ENCODE measurements around the gene EMILIN2. TPM values are rescaled to one million over a fixed set of nuclear protein-coding genes. Genes with fewer than 3 reads are reported as not detected.

Gene EMILIN2
- total and polyA plus RNA-seq, 2 donors from 2014 or later: 4.3 to 24.0 TPM

DNA sequence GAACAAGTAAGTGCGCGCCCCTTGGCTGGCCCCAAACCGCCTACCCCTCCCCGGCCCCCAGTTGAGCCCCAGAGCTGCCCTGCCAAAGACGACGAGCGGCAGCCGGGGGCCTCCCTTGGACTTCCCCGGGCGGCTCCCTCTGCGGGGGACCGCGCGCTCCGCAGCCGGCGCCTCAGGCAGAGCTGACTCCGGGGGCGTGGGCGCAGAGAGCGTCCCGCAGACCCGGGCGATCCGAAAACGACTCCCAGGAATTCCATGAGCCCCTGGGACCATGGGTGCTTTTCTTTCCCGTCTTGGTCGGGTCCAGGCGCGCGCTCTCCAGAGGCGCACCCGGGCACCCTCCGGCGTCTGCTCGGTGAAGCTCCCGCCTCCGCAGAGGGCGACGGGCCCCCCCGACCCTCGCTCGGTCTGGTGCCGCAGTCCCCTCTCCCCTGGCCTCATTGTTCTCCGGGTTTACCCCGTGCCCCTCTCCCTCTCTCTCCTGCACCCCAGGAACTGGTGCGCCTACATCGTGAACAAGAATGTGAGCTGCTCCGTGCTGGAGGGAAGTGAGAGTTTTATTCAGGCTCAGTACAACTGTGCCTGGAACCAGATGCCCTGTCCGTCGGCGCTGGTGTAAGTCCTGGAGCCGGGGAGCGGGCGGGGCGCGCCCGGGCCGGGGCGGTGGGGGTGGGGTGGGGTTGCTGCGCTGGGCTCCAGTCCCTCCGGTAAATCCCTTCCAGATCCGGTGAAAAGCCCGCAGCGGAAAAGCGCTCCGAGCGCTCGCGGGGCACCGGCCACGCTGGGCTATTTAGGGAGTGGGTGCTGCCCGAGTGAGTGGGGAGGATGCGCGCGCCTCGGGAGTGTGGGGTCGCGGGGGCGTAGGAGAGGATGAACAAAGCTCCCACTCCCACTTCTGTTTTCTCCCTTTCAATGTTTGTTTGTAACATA is 776 bp downstream of the EMILIN2 start:
- intact Hi-C loops (cut with DNase I): no loop called here
- Histone ChIP-seq H3K9ac (ENCODE audit: low read length in 3 of 3) (no peak overlapping the region), H3K36me3 (ENCODE audit: control insufficient read depth in 2 of 3, insufficient read depth in 3 of 3, low read length in 3 of 3) (no peaks in the 10 kb centered on the region), H3K27ac (ENCODE audit: low read depth in 2 of 2, low read length in 2 of 2) (no peak overlapping the region), H3K27me3 (ENCODE audit: control insufficient read depth, insufficient read depth, low read length) (peaks cover 10% of the 10 kb centered on the region), H3K4me1 (ENCODE audit: control insufficient read depth in 2 of 3, insufficient read depth in 2 of 3, low read depth in 1 of 3, low read length in 3 of 3) (peaks cover 0 to 4% (median 0%) of the 10 kb centered on the region in 3 donors), H3K4me3 (ENCODE audit: low read length in 3 of 3) (no peak overlapping the region), H3K9me3 (ENCODE audit: control insufficient read depth in 2 of 3, insufficient read depth in 1 of 3, low read length in 3 of 3) (no peaks in the 10 kb centered on the region)
- FAIRE-seq (no peak), DNase-seq (peak in 4 of 5 donors; percentile 51 to 63 (median 58))
- TF ChIP-seq, protein P1, sequence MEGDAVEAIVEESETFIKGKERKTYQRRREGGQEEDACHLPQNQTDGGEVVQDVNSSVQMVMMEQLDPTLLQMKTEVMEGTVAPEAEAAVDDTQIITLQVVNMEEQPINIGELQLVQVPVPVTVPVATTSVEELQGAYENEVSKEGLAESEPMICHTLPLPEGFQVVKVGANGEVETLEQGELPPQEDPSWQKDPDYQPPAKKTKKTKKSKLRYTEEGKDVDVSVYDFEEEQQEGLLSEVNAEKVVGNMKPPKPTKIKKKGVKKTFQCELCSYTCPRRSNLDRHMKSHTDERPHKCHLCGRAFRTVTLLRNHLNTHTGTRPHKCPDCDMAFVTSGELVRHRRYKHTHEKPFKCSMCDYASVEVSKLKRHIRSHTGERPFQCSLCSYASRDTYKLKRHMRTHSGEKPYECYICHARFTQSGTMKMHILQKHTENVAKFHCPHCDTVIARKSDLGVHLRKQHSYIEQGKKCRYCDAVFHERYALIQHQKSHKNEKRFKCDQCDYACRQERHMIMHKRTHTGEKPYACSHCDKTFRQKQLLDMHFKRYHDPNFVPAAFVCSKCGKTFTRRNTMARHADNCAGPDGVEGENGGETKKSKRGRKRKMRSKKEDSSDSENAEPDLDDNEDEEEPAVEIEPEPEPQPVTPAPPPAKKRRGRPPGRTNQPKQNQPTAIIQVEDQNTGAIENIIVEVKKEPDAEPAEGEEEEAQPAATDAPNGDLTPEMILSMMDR (IDR thresholded peaks at IDR 0.05; ENCODE audit: borderline replicate concordance, extremely low read depth, insufficient read depth): no peak

DNA sequence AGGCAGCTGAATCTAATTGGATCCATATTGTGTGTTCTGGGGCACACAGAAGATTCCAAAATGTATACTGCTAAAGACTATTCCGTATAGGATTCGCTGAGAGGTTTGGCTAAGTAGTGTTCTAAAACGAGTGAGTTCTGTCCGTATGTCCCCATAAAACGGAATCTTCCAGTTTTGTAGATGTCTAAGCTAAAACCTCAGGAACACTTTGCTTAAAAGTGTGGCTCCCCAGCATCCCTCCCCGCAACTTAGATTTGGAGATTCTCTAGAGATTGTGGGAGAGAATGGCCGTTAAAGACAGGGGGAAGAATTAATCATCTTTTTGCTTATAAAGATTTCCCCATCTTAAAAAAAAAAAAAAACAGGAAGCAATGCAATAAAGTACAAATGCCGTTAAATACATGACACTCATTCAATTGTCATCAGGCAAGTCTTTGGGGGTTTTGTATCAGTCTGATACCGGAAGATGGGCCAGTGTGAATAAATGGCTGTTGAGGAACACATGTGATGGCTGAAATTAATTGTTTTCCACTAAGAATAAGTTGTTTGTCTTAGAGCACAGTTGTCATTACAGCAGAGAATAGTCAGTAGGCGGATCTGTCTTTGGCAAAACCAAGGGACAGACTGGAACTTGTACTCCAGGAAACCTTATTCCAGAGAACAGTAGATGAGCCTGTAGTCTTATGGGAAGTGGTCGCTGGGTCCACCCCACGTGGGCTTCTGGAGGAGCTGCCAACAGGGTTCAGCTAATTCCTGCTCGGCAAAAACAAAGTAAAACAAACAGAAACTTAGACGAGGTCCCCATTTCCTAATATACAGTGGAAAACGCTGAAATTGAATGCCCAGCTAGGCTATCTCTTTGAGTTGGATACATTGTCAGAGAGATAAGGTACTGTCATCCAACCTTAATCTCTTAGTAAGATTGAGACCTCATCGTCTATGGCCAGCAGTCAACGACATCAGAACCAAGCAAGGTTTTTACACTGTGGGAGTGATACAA is 1.7 kb downstream of the EMILIN2 start:
- no peak overlapping the region for H3K27ac ChIP-seq (ENCODE audit: low read depth in 2 of 2, low read length in 2 of 2)
- H3K4me1 ChIP-seq (ENCODE audit: control insufficient read depth in 2 of 3, insufficient read depth in 2 of 3, low read depth in 1 of 3, low read length in 3 of 3): peaks cover 0 to 4% (median 0%) of the 10 kb centered on the region in 3 donors
- H3K27me3 ChIP-seq (ENCODE audit: control insufficient read depth, insufficient read depth, low read length): peaks cover 10% of the 10 kb centered on the region
- FAIRE-seq: no peak
- H3K9me3 ChIP-seq (ENCODE audit: control insufficient read depth in 2 of 3, insufficient read depth in 1 of 3, low read length in 3 of 3): no peaks in the 10 kb centered on the region
- no peaks in the 10 kb centered on the region for H3K36me3 ChIP-seq (ENCODE audit: control insufficient read depth in 2 of 3, insufficient read depth in 3 of 3, low read length in 3 of 3)
- intact Hi-C loops (cut with DNase I): no loop called here
- no peak overlapping the region for H3K9ac ChIP-seq (ENCODE audit: low read length in 3 of 3)
- TF ChIP-seq, protein P1 (IDR thresholded peaks at IDR 0.05; ENCODE audit: borderline replicate concordance, extremely low read depth, insufficient read depth): no peak
- H3K4me3 ChIP-seq (ENCODE audit: low read length in 3 of 3): no peak overlapping the region
- DNase-seq: peak in 2 of 5 donors; percentile 20 to 29

DNA sequence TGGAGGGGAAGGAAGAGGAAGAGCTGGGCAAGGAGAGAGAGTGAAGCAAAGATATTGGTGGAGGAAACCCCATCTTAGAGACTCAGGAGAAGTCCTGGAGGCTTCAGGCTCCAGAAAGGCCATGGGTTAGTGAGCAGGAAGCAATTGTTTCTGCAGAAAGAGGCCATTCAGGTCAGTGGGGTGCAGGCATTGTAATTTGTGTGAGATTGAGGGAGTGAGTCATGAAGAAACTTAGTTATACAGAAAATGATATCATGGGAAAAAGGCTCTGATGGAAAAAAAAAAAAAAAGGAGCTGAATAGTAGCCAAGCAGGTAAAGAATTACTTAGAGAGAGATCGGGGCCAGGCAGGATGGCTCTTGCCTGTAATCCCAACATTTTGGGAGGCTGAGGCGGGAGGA is 4.0 kb downstream of the EMILIN2 start:
- Histone ChIP-seq H3K9ac (ENCODE audit: low read length in 3 of 3) (no peak overlapping the region), H3K9me3 (ENCODE audit: control insufficient read depth in 2 of 3, insufficient read depth in 1 of 3, low read length in 3 of 3) (no peaks in the 10 kb centered on the region), H3K27ac (ENCODE audit: low read depth in 2 of 2, low read length in 2 of 2) (no peak overlapping the region), H3K36me3 (ENCODE audit: control insufficient read depth in 2 of 3, insufficient read depth in 3 of 3, low read length in 3 of 3) (no peaks in the 10 kb centered on the region), H3K4me1 (ENCODE audit: control insufficient read depth in 2 of 3, insufficient read depth in 2 of 3, low read depth in 1 of 3, low read length in 3 of 3) (peaks cover 0 to 4% (median 0%) of the 10 kb centered on the region in 3 donors), H3K4me3 (ENCODE audit: low read length in 3 of 3) (no peak overlapping the region), H3K27me3 (ENCODE audit: control insufficient read depth, insufficient read depth, low read length) (peaks cover 10% of the 10 kb centered on the region)
- DNase-seq (no peak), FAIRE-seq (no peak)
- intact Hi-C loops (cut with DNase I): no loop called here
- TF ChIP-seq, protein P1 (IDR thresholded peaks at IDR 0.05; ENCODE audit: borderline replicate concordance, extremely low read depth, insufficient read depth): no peak
